Right cardiac atrium (tissue), 5 donors: ENCODE results near the gene RHOF. TPM values are rescaled to one million over a fixed set of nuclear protein-coding genes. Genes with fewer than 3 reads are reported as not detected.

Experiments
- polyA plus RNA-seq: library from polyadenylated mRNA; stranded (reverse); fragments of 200-250 nt; gene quantifications from one replicate; pipeline ENCODE4 v1.2.3, GENCODE V29; 2013
- total RNA-seq, 4 donors: library from RNA; stranded (reverse); fragmentation: NEBNext Ultra II Directional; extraction: Animal tissue kit (Norgen Biotek cat#: 25700); gene quantifications; one replicate each; pipeline ENCODE4 v1.2.1, GENCODE V29; 2021
- donor health status: healthy with polysubstance abuse.
- donor health status: DM: no; HTN: yes; CAD: no.
- donor health status: DM: no; HTN: no; CAD: no.
- donor health status: DM: no; HTN: yes; CAD: no; lungs with severe emphysema.
- donor health status: DM: yes; HTN: yes; CAD: no.

Gene RHOF
- total and polyA plus RNA-seq, 5 donors: 11.2 to 23.3 (median 21.7) TPM

Other genes starting within 250 kb of the RHOF start
- gene KDM2B, start 212.7 kb downstream of the RHOF start, total RNA-seq: 10 to 100 TPM; 11.8 to 16.0 (median 13.1) TPM
- gene KDM2B, start 212.7 kb downstream of the RHOF start, polyA plus RNA-seq: 6.1 TPM
- gene ORAI1, start 167.2 kb downstream of the RHOF start, total RNA-seq: 1 to 10 TPM; 7.0 to 9.4 (median 8.4) TPM
- 6.9 TPM for gene ORAI1, start 167.2 kb downstream of the RHOF start, polyA plus RNA-seq
- under 1 TPM; 0.11 to 0.21 (median 0.17) TPM for gene MORN3, start 124.0 kb downstream of the RHOF start, total RNA-seq
- 0.38 TPM for gene MORN3, start 124.0 kb downstream of the RHOF start, polyA plus RNA-seq
- gene TMEM120B, start 80.9 kb downstream of the RHOF start, total RNA-seq: 1 to 10 TPM; 5.9 to 7.6 (median 7.1) TPM
- gene TMEM120B, start 80.9 kb downstream of the RHOF start, polyA plus RNA-seq: 5.8 TPM
- gene SETD1B, start 10.3 kb upstream of the RHOF start, total RNA-seq: 10 to 100 TPM in 3 of 4 donors, 1 to 10 TPM in 1; 9.6 to 14.9 (median 13.0) TPM
- gene SETD1B, start 10.3 kb upstream of the RHOF start, polyA plus RNA-seq: 7.6 TPM
- 1 to 10 TPM; 1.3 to 5.1 (median 1.4) TPM for gene HPD, start 65.2 kb upstream of the RHOF start, total RNA-seq
- gene HPD, start 65.2 kb upstream of the RHOF start, polyA plus RNA-seq: 2.0 TPM
- gene PSMD9, start 95.1 kb upstream of the RHOF start, total RNA-seq: 10 to 100 TPM; 33.0 to 35.5 (median 34.0) TPM
- gene PSMD9, start 95.1 kb upstream of the RHOF start, polyA plus RNA-seq: 46.8 TPM
- under 1 TPM; 0.61 to 0.91 (median 0.75) TPM for gene CFAP251, start 124.9 kb upstream of the RHOF start, total RNA-seq
- gene CFAP251, start 124.9 kb upstream of the RHOF start, polyA plus RNA-seq: 0.54 TPM
- gene BCL7A, start 228.2 kb upstream of the RHOF start, total RNA-seq: 10 to 100 TPM in 3 of 4 donors, 1 to 10 TPM in 1; 9.5 to 13.2 (median 11.8) TPM
- 6.7 TPM for gene BCL7A, start 228.2 kb upstream of the RHOF start, polyA plus RNA-seq